Measurements from ENCODE around the gene MYOG.

DNA sequence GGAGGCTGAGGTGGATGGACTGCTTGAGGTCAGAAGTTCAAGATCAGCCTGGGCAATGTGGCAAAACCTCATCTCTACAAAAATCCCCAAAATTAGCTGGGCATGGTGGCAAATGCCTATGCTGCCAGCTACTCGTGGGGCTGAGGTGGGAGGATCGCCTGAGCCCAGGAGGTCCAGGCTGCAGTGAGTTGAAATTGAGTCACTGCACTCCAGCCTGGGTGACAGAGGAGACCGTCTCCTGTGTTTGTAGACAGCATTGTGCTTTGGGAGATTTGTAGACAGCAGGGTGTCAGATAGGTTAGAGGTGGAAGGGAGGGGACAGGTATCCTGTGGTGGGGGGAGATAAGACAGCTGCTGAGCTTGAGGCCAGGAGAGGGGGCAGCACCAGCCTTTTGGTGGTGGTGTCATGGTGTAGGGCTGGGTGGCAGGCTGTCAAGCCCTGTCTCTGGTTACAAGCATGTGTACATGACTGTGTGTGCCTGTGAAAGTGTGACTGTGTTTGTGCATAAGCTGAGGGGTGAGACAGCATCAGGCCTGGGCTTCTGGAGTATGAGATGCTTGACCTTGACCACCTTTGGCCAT, 44.4 kb downstream of the MYOG start:
- TF ChIP-seq, protein P1, sequence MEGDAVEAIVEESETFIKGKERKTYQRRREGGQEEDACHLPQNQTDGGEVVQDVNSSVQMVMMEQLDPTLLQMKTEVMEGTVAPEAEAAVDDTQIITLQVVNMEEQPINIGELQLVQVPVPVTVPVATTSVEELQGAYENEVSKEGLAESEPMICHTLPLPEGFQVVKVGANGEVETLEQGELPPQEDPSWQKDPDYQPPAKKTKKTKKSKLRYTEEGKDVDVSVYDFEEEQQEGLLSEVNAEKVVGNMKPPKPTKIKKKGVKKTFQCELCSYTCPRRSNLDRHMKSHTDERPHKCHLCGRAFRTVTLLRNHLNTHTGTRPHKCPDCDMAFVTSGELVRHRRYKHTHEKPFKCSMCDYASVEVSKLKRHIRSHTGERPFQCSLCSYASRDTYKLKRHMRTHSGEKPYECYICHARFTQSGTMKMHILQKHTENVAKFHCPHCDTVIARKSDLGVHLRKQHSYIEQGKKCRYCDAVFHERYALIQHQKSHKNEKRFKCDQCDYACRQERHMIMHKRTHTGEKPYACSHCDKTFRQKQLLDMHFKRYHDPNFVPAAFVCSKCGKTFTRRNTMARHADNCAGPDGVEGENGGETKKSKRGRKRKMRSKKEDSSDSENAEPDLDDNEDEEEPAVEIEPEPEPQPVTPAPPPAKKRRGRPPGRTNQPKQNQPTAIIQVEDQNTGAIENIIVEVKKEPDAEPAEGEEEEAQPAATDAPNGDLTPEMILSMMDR (IDR thresholded peaks at IDR 0.05): no peak
- no peak for TF ChIP-seq EZH2 (IDR thresholded peaks at IDR 0.05; ENCODE audit: borderline replicate concordance, insufficient read depth, low read depth, low read length, poor library complexity, severe bottlenecking)
